IMR-90 (cell line): ENCODE results near the gene BCKDK. TPM values are rescaled to one million over a fixed set of nuclear protein-coding genes. Genes with fewer than 3 reads are reported as not detected.

Experiments
- ATAC-seq: fragments of 200-7000 bp; cut with Tn5 transposase; 2 replicates; pipeline ENCODE4 v1.9.1; 2020; ENCODE audit warnings: low read depth, mild to moderate bottlenecking, moderate library complexity
- BruUV-seq: library from RNA; stranded (reverse); fragments of 400-500 nt; replicated peaks from 2 replicates; lab custom pipeline; 2021; lab: Mats Ljungman, UMichigan
- CTCF ChIA-PET: fragments of 300-600 bp; formaldehyde crosslinking; extraction: SDS; loops from one replicate; lab custom pipeline; 2021; ENCODE audit warnings: antibody characterized with exemption; lab: Yijun Ruan, JAX
- POLR2A ChIA-PET: fragments of 300-600 bp; sonication (Branson Sonifier 250); formaldehyde crosslinking; loops from one replicate; lab custom pipeline; 2022; ENCODE audit warnings: antibody characterized with exemption; ENCODE audit not compliant: unreplicated experiment; lab: Charles Lee
- DNase-seq: peaks from one replicate; pipeline ENCODE4 v3.0.0; 2013
- H2AFZ ChIP-seq: replicated peaks from 2 replicates; pipeline ENCODE3; 2013; ENCODE audit warnings: low read length, mild to moderate bottlenecking; ENCODE audit not compliant: poor library complexity
- H2AK5ac ChIP-seq: 2 replicates; pipeline ENCODE4 v1.6.1; 2013; ENCODE audit warnings: low read depth, low read length, inconsistent platforms
- H2AK9ac ChIP-seq: replicated peaks from 2 replicates; pipeline ENCODE3; 2013; ENCODE audit warnings: mild to moderate bottlenecking, low read depth, low read length, moderate library complexity; ENCODE audit not compliant: poor library complexity
- H2BK120ac ChIP-seq: 2 replicates; pipeline ENCODE4 v1.6.1; 2013; ENCODE audit warnings: low read depth, low read length, inconsistent platforms
- H2BK15ac ChIP-seq: 3 replicates; pipeline ENCODE4 v1.6.1; 2013; ENCODE audit warnings: low read depth, low read length, inconsistent platforms
- H2BK20ac ChIP-seq: 2 replicates; pipeline ENCODE4 v1.6.1; 2013; ENCODE audit warnings: low read depth, mild to moderate bottlenecking, inconsistent platforms, low read length, moderate library complexity
- H2BK5ac ChIP-seq: 2 replicates; pipeline ENCODE4 v1.6.1; 2013; ENCODE audit warnings: mild to moderate bottlenecking, low read depth, low read length, inconsistent platforms; ENCODE audit not compliant: poor library complexity, severe bottlenecking
- H3K14ac ChIP-seq: replicated peaks from 2 replicates; pipeline ENCODE4 v1.6.1; 2013; ENCODE audit warnings: low read depth, low read length, inconsistent platforms
- H3K18ac ChIP-seq: 2 replicates; pipeline ENCODE4 v1.6.1; 2013; ENCODE audit warnings: low read depth, low read length, control low read depth
- H3K23ac ChIP-seq: 2 replicates; pipeline ENCODE4 v1.6.1; 2013; ENCODE audit warnings: low read depth, low read length, inconsistent platforms
- H3K27ac ChIP-seq: 2 replicates; pipeline ENCODE4 v1.5.1; 2013; ENCODE audit warnings: mild to moderate bottlenecking, control low read depth, low read length; ENCODE audit not compliant: insufficient read depth
- H3K27me3 ChIP-seq: 2 replicates; pipeline ENCODE4 v1.6.1; 2013; ENCODE audit warnings: low read length; ENCODE audit not compliant: control insufficient read depth, insufficient read depth
- H3K36me3 ChIP-seq: 2 replicates; pipeline ENCODE4 v1.6.1; 2013; ENCODE audit warnings: low read length, mixed read lengths; ENCODE audit not compliant: control insufficient read depth, insufficient read depth
- H3K4ac ChIP-seq: 2 replicates; pipeline ENCODE4 v1.6.1; 2013; ENCODE audit warnings: low read depth, low read length, inconsistent platforms
- H3K4me1 ChIP-seq: 2 replicates; pipeline ENCODE4 v1.6.1; 2013; ENCODE audit warnings: low read length, mixed read lengths; ENCODE audit not compliant: control insufficient read depth, insufficient read depth
- H3K4me2 ChIP-seq: 2 replicates; pipeline ENCODE4 v1.6.1; 2013; ENCODE audit warnings: low read depth, mild to moderate bottlenecking, control low read depth, low read length, moderate library complexity
- H3K4me3 ChIP-seq: 2 replicates; pipeline ENCODE4 v1.5.1; 2013; ENCODE audit warnings: low read depth, mild to moderate bottlenecking, control low read depth, low read length, moderate library complexity; ENCODE audit not compliant: insufficient read depth
- H3K56ac ChIP-seq: 2 replicates; pipeline ENCODE4 v1.6.1; 2013; ENCODE audit warnings: low read length, inconsistent platforms; ENCODE audit not compliant: insufficient read depth; ENCODE audit errors: extremely low read depth
- H3K79me1 ChIP-seq, 2 experiments: 2 replicates each; pipeline ENCODE4 v1.6.1; 2013; ENCODE audit warnings: low read length in 2 of 2, inconsistent platforms in 1 of 2, low read depth in 1 of 2
- H3K9ac ChIP-seq: 2 replicates; pipeline ENCODE4 v1.6.1; 2013; ENCODE audit warnings: low read depth, low read length, control low read depth
- H3K9me1 ChIP-seq: 2 replicates; pipeline ENCODE4 v1.6.1; 2013; ENCODE audit warnings: low read length, inconsistent platforms; ENCODE audit not compliant: insufficient read depth
- H3K9me3 ChIP-seq: 2 replicates; pipeline ENCODE4 v1.6.1; 2013; ENCODE audit warnings: low read length; ENCODE audit not compliant: control insufficient read depth, insufficient read depth
- H4K20me1 ChIP-seq: 2 replicates; pipeline ENCODE4 v1.6.1; 2013; ENCODE audit warnings: low read length, inconsistent platforms; ENCODE audit not compliant: insufficient read depth
- H4K5ac ChIP-seq: 2 replicates; pipeline ENCODE4 v1.6.1; 2013; ENCODE audit warnings: mild to moderate bottlenecking, low read depth, low read length, control low read depth
- H4K8ac ChIP-seq, 2 experiments: 2 replicates each; pipeline ENCODE4 v1.6.1; 2013; ENCODE audit warnings: low read depth in 2 of 2, low read length in 2 of 2, control low read depth in 1 of 2, inconsistent platforms in 1 of 2
- H4K91ac ChIP-seq: 2 replicates; pipeline ENCODE4 v1.6.1; 2013; ENCODE audit warnings: low read depth, low read length, inconsistent platforms; ENCODE audit not compliant: insufficient read depth
- CEBPB ChIP-seq: IDR thresholded peaks from 2 replicates; pipeline ENCODE4 v1.6.1; 2012; ENCODE audit warnings: low read depth, low read length, improper control_type of control experiment
- CHD1 ChIP-seq: IDR thresholded peaks from 2 replicates; pipeline ENCODE4 v1.6.1; 2012; ENCODE audit warnings: low read depth, low read length, improper control_type of control experiment
- MAFK ChIP-seq: IDR thresholded peaks from 2 replicates; pipeline ENCODE4 v1.6.1; 2012; ENCODE audit warnings: low read depth, low read length, improper control_type of control experiment
- MAZ ChIP-seq: IDR thresholded peaks from 2 replicates; pipeline ENCODE4 v1.6.1; 2012; ENCODE audit warnings: low read depth, mild to moderate bottlenecking, low read length, improper control_type of control experiment, moderate library complexity, borderline replicate concordance
- NFE2L2 ChIP-seq: fragments of 150-350 bp; IDR thresholded peaks from 2 replicates; pipeline ENCODE4 v1.6.1; 2016; ENCODE audit warnings: low read depth, mild to moderate bottlenecking, low read length
- RAD21 ChIP-seq: IDR thresholded peaks from 2 replicates; pipeline ENCODE4 v1.6.1; 2012; ENCODE audit warnings: low read length, improper control_type of control experiment
- RCOR1 ChIP-seq: IDR thresholded peaks from 2 replicates; pipeline ENCODE4 v1.6.1; 2012; ENCODE audit warnings: mild to moderate bottlenecking, low read length, improper control_type of control experiment; ENCODE audit not compliant: insufficient replicate concordance
- RFX5 ChIP-seq: IDR thresholded peaks from 2 replicates; pipeline ENCODE4 v1.8.0; 2012; ENCODE audit warnings: low read depth, mild to moderate bottlenecking, low read length, moderate library complexity
- SMC3 ChIP-seq: fragments of 150-350 bp; IDR thresholded peaks from 2 replicates; pipeline ENCODE4 v1.6.1; 2016; ENCODE audit warnings: low read depth, mild to moderate bottlenecking, antibody characterized with exemption, low read length, moderate library complexity
- USF2 ChIP-seq: fragments of 150-350 bp; IDR thresholded peaks from 2 replicates; pipeline ENCODE4 v1.6.1; 2017; ENCODE audit warnings: mild to moderate bottlenecking, antibody characterized with exemption, low read length, low read depth
- whole genome bisulfite sequencing, 2 experiments: methylation state at CpG; one replicate each; pipeline versions ENCODE4 v1.1.5 to v1.1.7; 2013; ENCODE audit warnings: missing lambda C conversion rate in 2 of 2; ENCODE audit not compliant: insufficient read length in 1 of 2; ENCODE audit errors: extremely low coverage in 2 of 2; 5-methylcytosine and 5-hydroxymethylcytosine counted together
- dilution Hi-C: fragments of 300-500 bp; cut with HindIII; formaldehyde crosslinking; loops from one replicate; pipeline ENCODE4 v1.14.3; 2018; ENCODE audit warnings: low sequenced_read_pairs; ENCODE audit not compliant: unreplicated experiment
- in situ Hi-C: fragments of 300-500 bp; cut with MboI; formaldehyde crosslinking; loops from 3 replicates; pipeline ENCODE4 v1.14.3; 2019; ENCODE audit warnings: low sequenced_read_pairs, inconsistent platforms, mixed read lengths
- intact Hi-C: fragments of 100-400 bp; cut with micrococcal nuclease; formaldehyde crosslinking; loops from 2 replicates; pipeline ENCODE4 v1.10.0; 2022
- polyA plus RNA-seq, 3 experiments: library from polyadenylated mRNA; depleted of rRNA; stranded (reverse); fragments of >200 nt; gene quantifications; 2 replicates each; pipeline ENCODE4 v1.2.3, GENCODE V29; 2012; ENCODE audit warnings: low replicate concordance in 1 of 3
- total RNA-seq: library from RNA; depleted of rRNA; stranded (reverse); fragments of >200 nt; gene quantifications from 2 replicates; pipeline ENCODE4 v1.2.3, GENCODE V29; 2012
- TF ChIP-seq, protein P1 (sequence below): fragments of 150-350 bp; IDR thresholded peaks from 2 replicates; pipeline ENCODE4 v1.6.1; 2016; ENCODE audit warnings: low read depth, mild to moderate bottlenecking, low read length, moderate library complexity, borderline replicate concordance

The BCKDK gene
- total and polyA plus RNA-seq, 2 of the 4 experiments (the other 2 are of a cell fraction) = 26.0 to 79.3 TPM

GRCh38 chr16:31093132-31093703 lies 15.0 kb upstream of the BCKDK start:
- peak overlapping the region; percentile 96 for H3K9ac ChIP-seq
- H4K20me1 ChIP-seq = peaks cover 17% of the 10 kb centered on the region
- H3K27me3 ChIP-seq = no peaks in the 10 kb centered on the region
- dilution Hi-C loops = no loop called here
- H2AK9ac ChIP-seq = peak overlapping the region; percentile 99
- ChIA-PET POLR2A (no interaction called here), CTCF (no interaction called here)
- H3K9me1 ChIP-seq = peaks cover 15% of the 10 kb centered on the region
- H2BK5ac ChIP-seq = peak overlapping the region; percentile 56
- peak overlapping the region; percentile 73 for H2AFZ ChIP-seq
- H4K91ac ChIP-seq = no peak overlapping the region
- H4K8ac ChIP-seq = peak overlapping the region in 1 of 2 experiments; percentile 3; a peak in 1 of 4 replicates
- no peak overlapping the region; the same call in 1 of the 2 replicates for H3K56ac ChIP-seq
- H3K4me1 ChIP-seq = peaks cover 3% of the 10 kb centered on the region
- H3K79me1 ChIP-seq = peaks cover 34 to 64% of the 10 kb centered on the region in 2 experiments; a peak in 3 of 4 replicates
- H2BK120ac ChIP-seq = no peak overlapping the region
- H3K4me2 ChIP-seq = peak overlapping the region; percentile 98
- intact Hi-C loops = loop anchor here (5.0 kb wide), 1 partner anchor 61 kb away; the partner anchor contains the start of gene STX4
- 20% methylated on average over 1 of the region's 17 CpGs; no CpG with 5 or more reads in 1 of the 2 experiments for WGBS, 2 experiments
- no TSS peak for BruUV-seq
- H3K18ac ChIP-seq = no peak overlapping the region
- no peak overlapping the region for H2BK15ac ChIP-seq
- peak overlapping the region; percentile 13; the same call in 1 of the 2 replicates for H3K27ac ChIP-seq
- no peak for ATAC-seq
- H3K14ac ChIP-seq = peak overlapping the region; percentile 96
- H3K36me3 ChIP-seq = peaks cover 21% of the 10 kb centered on the region
- no peak for TF ChIP-seq RCOR1
- TF ChIP-seq, protein P1, sequence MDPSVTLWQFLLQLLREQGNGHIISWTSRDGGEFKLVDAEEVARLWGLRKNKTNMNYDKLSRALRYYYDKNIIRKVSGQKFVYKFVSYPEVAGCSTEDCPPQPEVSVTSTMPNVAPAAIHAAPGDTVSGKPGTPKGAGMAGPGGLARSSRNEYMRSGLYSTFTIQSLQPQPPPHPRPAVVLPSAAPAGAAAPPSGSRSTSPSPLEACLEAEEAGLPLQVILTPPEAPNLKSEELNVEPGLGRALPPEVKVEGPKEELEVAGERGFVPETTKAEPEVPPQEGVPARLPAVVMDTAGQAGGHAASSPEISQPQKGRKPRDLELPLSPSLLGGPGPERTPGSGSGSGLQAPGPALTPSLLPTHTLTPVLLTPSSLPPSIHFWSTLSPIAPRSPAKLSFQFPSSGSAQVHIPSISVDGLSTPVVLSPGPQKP = no peak
- no peak for TF ChIP-seq MAFK
- no peak for TF ChIP-seq CEBPB
- no peak for TF ChIP-seq USF2
- no peak for TF ChIP-seq MAZ
- no peak for TF ChIP-seq NFE2L2
- TF ChIP-seq RAD21 = no peak
- no peak for TF ChIP-seq RFX5
- no peak for TF ChIP-seq CHD1
- no peak for TF ChIP-seq SMC3
- peak overlapping the region; percentile 88 for H2AK5ac ChIP-seq
- in situ Hi-C loops = no loop called here
- peak overlapping the region; percentile 83 for H3K4ac ChIP-seq
- no peaks in the 10 kb centered on the region for H3K9me3 ChIP-seq
- peak overlapping the region; percentile 91 for H3K4me3 ChIP-seq
- H2BK20ac ChIP-seq = no peak overlapping the region
- peak overlapping the region; percentile 90 for H3K23ac ChIP-seq
- peak overlapping the region; percentile 48 for H4K5ac ChIP-seq
- peak; percentile 38 for DNase-seq
